Stimulated activated CD8-positive, alpha-beta memory T cell treated with anti-CD3 and anti-CD28 coated beads, Interleukin-15, amount 100 ng/mL, for 4 hours (primary cell): Measurements from ENCODE around the gene CMTM7.
A peak's percentile ranks its signal among the peaks of the same experiment; 100 is the strongest.
"Not testable (repeated sequence)": the region's sequence is repeated elsewhere in the genome, so short reads cannot be mapped to it uniquely, and the experiment has no call there.

Experiments used
- DNase-seq, 2 donors: peaks; one replicate each; pipeline ENCODE4 v3.0.0-alpha.2; 2020; ENCODE audit warnings: low read depth in 2 of 2

Gene CMTM7

DNA sequence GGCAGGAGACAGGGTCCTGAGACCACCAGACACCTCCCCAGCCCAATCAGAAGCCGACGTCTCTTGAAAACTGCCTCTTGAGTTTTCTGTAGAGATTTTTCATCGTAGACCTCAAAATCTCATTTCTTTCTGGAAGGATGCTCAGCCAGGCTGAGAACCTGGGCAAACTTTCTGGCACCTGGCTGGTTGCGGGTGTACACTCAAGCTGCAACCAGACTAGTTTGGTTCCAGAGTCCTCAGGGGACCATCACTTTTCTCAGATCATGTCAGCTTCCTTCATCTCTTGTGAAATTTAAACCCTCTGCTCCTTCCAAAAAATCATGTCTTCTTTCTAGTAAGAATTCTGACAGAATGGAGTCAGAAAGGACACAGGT, 45.1 kb downstream of the CMTM7 start:
- DNase-seq: no peak

DNA sequence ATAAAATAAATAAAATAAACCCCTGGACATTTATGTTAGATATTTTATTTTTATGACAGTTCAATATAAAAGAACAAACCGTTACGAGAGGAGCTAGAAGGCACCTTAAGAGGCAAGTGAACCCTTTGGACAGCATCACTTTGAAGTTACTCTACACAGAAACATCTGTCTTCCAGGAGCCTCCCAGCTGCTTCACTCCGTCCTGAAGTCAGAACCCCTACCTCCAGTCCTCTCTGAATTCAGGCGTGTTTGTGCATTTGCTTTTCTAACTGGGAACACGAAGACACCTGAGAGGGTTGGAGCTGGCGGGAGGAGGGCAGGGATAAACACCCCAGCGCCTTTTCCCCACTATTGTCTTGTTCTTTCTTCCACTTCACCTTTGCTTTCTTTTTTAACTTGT, 46.2 kb downstream of the CMTM7 start:
- DNase-seq: no peak

DNA sequence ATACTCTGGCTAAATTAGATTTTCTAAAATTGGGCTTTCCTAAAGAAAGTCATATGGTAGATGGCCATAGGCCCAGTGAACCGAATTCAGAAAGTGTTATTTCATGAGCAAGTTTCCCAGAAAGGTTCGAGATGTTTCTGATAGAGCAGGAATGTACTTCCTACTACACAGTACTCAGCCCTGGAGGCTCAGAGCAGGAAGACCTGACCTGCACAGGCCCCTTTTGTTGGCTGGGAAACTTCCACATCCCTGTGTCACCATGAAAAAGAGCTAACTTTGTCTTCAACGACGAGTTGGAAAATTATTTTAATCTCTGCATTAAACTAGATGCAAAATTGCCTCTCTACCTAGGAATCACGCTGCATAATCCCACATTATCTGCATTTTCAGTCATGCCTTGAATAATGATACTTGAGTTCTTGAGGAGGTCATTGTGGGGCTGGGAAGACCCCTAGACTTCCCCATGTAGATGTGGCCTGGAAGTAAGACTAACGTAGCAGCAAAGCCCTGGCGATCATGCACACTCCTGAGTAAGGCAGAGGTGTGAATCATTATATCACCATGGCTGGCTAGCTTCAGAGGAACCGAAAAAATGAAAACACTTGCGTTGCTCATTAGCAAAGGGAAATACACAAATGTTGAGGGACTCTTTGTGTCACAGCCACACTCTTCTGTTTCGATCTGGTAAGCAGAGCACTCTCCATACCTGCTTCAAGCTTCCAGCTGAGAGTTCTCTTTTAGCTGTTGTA, 47.1 kb downstream of the CMTM7 start:
- no peak for DNase-seq

DNA sequence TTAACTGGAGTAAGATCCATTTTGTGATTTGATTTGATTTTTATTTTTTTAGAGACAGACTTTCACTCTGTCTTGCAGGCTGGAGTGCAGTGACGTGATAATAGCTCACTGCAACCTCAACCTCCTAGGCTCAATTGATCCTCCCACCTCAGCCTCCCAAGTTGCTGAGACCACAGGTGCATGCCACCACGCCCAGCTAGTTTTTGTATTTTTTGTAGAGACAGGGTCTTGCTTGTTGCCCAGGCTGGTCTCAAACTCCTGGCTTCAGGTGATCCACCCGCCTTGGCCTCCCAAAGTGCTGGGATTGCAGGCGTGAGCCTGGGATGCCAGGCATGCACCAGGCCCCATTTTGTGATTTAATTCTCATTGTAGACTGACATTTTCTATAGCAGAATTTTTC, 47.8 kb downstream of the CMTM7 start:
- not testable (repeated sequence) for DNase-seq

DNA sequence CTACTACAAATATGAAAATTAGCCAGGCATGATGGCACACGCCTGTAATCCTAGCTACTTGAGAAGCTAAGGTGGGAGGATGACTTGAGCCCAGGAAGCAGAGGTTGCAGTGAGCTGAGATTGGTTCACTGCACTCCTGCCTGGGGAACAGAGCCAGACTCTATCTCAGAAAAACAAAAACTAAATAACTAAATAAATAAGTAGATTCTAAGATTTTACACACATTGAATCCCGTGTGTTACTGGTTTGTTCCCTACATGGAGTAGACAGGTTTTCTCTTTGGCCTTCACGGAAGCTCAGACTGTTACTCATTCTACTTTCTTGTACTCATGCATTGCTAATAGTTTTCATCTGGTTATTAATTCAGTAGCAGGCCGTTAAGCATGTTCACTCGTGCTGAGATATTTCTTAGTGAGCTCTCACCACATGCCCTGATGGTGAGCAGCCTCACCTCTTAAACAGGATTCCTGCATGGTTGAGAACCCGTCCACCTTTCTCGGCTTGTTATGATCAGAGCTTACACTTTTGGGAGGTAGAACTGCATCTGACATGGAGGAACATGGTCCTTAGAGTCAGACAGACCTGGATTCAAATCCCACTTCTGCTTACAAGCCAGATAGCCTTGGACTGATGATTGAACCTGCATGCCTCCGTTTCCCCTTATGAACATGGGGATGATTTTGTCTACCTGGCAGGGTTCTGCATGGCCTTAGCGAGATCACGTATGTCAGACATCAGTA, 49.1 kb downstream of the CMTM7 start:
- DNase-seq: no peak

DNA sequence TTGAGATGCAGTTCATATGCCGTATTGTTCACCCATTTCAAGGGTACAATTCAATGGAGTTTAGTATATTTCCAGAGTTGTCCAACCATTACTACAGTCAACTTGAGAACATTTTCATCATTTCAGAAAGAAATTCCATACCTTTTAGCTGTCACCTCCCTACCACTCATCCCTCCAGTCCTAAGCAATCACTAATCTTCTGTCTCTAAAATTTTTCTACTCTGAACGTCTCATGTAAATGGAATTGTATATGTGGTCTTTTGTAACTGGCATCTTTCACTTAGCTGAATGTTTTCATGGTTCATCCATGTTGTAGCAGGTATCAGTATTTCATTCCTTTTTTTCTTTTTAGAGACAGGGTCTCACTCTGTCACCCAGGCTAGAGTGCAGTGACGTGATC, 51.1 kb downstream of the CMTM7 start:
- no peak for DNase-seq

DNA sequence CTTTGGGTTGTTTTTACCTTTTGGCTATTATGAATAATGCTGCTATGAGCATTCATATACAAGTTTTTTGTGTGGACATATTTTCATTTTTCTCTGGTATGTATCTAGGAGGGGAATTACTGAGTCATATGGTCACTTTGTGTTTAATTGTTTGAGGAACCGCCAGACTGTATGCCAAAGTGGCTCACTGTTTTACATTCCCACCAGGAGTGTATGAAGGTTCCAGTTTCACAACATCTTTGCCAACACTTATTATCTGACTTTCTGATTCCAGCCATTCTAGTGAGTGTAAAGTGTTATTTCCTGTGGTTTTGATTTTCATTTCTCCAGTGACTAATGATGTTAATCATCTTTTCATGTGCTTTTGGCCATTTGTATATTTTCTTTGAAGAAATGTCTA, 51.8 kb downstream of the CMTM7 start:
- no peak for DNase-seq

DNA sequence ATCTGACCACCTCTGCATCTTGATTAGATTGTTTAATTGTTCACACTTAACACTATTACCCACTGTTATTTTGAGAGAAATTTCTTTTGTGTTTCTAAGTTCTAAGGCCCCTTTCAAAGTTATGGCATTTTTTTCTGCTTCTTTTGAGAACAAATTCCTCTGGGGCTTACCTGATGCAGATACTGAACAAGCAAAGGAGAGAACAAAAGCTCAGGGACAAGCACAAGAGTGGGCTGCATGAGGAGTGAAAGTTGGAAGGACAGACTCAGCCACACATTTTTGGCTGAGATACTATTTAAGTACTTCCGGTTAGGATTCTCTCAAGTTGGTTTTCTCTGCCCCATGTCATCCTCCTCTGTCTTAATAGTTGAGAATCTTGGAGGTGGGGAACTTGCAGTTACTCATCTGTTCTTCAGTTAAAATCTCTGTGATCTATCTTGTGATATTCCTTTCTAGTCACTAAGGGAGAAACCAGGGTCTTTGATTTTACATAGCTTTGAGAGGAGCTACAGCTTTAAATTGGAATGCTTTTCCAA, 56.3 kb downstream of the CMTM7 start:
- no peak for DNase-seq

DNA sequence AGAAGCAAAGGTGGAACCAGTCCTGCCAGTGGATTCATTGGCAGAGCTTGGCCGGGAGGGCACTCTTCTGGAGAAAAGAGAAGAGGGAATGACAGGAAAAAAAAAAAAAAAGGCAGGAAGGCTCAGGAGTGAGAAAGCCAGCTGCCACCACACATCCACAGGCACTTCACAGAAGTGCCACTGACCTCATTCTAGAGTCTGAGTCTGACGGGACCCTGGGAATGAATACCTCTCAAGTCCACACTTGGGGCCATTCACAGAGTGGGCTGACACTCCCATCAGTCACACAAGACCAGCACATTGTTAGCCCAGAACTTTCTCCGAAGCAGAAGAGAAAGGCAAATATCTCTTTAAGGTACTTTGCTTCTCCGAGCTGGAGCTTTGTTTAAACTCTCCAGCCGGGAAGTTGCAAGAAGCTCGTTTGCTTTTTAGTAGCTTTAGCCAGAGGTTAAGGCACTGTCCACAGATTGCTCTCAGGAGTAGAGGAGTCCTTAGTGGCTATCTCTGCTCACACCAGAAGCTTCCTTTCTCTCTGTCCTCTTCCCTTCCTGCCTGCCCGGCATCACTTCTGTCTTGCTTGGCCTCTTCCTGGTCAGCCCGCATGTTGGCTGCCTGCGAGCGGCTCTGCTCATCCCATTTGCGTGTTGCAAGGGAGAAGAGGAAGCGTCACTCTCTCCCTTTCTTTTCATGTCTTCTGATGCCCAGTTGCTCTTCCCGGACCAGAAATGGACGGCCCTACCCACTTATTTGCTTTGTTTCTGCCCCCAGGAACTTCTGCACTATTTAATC, 57.2 kb downstream of the CMTM7 start:
- DNase-seq: no peak

DNA sequence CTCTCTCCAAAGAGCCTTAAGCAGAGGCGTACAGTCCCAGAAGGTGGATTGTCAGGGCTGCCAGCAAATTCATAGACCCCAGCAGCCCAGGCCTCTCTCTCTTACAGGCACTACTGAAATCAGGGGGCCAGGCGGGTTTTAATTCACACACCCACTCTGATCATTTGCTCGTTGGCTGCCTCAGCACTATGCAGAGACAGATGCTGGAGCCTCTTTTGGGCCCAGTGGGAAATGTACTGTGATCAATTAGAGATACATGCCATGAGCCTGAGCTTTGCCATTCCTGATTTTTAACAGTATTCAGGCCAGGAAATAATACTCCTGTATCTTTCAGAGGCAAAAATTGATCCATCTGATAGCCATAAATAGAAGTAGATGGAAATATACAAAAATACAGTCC, 58.0 kb downstream of the CMTM7 start:
- no peak for DNase-seq

DNA sequence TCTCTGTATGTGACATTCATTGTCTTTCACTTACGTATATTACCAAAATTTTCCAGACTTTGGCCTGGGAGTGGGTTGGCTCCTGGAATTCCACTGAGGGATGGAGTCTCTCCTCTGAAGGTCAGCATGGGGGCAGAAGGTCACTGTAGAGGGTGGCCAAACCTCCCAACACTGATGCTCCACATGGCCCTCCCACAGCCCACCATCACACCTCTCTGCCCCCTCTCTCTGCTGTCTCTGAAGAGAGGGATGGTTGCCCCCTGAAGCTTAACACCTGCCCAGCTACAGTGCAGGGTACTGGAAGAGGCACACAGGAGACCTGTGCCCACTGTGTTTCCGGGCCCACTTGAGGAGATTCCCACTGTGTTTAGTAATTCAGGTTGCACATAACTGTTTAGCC, 58.8 kb downstream of the CMTM7 start:
- DNase-seq: no peak

DNA sequence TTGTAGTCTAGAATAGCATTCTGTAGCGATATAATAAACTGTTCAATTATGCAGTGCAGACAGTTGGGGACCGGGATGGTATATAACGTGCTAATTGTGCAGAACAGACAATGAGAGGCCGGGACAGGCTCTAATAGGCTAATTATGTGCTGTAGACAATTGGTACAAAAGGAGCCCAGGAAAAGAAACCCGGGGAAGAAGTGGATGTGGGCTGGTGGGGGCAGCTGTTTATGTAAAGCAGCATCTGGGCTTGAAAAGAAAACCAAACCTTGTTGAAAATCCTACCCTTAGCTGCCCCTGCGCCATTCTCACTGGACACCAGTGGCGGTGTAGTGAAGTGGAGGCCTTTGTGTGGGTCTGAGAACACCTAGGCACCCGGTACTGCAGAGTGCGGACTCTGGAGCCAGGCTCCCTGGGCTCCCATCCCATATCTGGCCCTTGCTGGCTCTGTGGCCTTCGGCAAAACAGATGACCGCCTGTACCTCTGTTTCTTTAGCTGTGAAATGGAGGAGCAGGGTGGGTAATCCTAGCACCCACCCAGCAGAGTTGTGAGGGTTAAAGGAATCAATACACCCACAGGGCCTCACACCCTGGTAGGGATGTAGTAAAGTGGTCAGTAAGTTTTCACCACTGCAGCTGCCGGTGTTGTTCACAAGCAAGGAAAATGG, 59.5 kb downstream of the CMTM7 start:
- DNase-seq: no peak

DNA sequence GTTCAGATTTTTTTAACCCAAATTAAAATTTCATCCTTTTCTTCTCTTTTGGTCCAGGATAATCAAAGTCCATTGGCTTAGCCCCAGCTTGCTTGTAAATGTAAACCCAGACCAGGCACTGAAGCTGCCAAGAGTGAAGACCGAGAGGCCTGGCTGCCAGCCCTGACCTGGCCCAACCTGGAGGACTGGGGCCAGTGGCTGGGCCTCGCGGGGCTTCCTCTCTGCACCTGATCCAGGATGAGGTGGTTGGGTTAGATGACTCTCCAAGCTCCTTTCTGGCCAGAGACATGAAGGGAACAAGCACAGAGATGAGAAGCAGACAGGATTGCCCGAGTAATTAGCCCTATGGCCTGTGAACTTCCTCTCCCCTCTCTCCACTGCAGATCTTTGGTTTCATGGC, 60.4 kb downstream of the CMTM7 start:
- DNase-seq: no peak

DNA sequence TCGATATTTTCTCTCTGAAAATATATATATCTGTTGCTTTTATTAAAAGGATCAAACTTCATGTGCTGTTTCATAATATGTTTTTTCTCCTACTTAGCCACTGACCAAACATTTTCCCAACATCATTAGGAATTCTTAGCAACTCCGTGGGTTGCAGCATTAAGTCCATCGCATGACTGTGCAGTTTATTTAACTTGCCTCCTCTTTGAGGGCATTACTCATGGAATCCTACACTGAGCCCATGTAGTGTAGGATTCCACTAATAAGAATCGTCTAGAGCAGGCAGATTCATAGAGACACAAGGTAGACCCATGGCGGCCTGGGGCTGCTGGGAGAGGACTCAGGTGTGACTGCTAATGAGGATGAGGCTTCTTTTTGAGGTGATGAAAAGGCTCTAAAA, 61.7 kb downstream of the CMTM7 start:
- DNase-seq: no peak

DNA sequence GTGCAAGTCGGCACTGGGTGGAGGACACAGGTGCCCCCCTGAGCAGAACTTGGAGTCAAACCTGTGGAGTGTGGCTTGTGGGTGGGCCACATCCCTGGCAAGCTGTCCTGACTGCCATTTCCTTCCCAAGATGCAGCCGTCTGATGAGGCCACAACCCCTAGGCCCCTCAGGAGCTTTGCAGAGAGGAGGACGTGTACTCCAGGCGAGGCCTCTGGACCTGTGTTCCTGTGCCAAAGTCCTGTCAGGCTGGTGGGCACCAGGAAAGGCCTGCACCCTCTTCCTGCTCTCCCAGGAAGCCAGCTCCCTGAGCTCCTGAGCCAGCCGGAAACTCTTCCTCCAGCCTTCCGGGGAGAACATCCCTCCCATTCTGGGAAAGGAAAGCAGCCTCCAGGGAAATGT, 62.5 kb downstream of the CMTM7 start:
- no peak for DNase-seq

DNA sequence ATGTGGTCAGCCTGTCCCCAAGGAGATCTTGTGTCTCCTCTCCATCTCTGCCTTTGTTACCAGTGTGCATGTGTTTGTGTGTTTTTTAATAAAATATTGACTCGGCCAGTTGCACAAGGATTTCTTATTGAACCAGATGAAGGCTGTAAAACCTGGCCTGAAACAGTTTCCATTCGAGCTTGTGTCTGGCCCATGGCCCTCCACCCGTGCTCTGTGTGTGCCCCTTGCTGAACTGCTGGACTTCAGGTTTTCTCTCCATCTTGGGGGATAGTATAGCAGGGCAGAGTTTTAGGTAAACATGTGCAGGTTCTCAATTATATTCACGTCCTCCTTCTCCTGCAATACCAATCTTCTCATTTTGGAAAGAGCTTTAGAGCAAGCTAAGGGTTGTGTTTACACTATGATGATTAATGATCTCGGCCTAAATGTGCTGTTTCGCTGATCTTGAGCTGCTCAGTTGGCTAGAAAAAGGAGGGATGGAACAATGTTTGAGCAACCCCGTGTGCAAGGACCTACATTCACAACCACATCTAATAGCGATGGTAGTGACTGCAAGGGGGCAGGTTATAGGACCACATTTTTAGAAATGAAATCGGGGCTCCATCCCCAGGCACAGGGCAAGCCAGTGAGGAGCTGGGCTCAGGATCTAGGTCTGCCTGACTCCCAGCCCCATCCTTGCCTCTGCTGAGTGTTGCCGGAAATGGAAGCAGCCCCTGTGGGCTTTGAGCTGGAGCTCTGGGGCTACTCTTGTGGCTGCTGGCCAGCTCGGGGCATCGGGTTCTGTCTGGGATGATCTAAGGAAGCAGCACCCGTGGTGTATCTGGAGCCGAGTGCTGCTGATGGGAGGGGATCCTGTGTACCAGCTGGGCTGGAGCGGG, 63.3 kb downstream of the CMTM7 start:
- no peak for DNase-seq

DNA sequence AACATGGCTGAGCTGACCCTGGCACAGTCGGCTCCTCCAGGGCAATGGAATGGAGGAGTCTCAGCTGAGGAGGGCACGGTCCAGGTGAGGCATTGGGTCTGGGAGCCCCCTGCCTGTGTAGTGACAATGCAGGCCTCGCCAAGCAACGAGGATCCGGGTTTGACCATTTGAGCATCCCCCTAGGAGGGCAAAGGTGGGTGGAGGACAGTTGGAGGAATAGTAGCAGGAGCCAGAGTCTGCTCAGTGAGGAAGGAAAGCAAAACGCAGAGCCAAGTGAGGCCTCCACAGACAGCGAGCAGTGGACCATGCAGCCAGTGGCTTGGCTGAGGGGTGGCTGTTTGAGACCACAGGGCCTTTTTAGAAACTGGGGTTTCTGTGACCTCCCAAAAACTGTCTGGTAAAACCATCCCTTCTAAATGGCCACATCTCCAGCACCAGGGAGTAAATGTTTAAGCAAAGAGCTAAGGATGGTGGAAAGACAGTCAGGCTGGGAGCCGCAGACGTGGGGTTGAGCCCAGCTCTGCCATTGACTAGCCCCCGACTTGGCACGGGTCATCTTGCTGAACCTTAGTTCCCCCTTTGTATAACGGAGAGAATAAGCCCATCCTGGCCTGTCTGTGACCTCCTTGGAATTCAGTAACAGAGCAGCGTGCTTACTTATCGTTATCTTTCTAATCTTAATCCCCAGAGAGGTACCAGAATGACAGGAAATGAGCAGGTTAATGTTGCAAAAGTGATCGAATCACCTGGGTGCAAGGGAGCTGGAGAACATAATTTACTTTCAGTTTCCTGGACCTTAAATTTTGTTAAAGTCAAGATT, 64.2 kb downstream of the CMTM7 start:
- DNase-seq: no peak

DNA sequence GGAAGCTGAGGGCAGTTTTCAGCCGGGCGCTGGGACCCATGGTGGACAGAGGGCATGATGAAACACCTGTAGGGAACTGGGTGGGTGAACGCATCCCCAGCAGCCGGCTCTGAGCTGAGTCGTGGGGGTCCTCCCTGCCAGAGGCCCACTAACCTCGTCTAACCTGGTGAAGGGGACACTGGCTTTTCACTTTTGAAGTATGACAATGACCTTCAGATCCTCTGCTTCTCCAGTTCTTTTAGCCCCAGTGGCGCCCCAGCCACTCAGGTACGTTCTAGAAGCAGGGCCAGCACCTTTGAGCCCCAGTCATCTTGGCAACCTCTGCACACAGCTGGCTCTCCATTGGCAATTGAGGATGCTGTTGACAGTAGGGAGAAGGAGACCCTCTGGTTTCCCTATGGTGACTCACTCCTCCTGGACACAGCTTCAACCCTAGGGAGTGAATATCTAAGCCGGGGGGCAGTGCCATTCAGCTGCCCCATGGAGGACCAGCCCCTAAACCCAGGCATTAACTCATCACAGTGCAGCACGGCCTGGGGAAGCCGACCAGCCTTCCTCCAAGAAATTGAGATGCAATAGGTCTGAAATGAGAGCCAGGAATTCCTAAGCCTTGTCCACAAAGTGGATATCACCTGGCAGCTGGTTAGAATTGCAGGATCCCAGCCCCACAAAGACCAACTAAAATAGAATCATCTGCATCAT, 64.9 kb downstream of the CMTM7 start:
- DNase-seq: no peak

DNA sequence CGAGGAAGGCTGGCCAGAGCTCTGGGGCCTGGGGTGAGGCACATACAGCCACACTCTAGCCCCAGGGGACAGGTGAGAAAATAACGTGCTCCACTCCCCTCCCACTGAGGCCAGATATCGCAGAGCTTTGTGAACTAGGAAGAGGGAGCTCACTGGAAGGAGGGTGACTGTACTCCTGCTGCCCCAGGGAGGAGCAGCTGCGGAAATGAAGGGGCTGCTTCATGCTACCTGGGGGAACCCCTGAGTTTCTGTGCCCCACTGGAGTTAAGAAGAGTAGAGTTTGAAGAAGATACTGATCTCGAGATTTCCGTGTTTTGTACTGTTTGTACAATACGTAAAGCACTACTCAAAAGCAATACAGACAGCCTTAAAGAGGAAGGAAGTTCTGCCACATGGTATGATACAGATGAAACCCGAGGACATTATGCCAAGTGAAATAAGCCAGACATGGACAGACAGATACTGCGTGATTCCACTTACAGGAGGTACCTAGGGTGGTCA, 66.4 kb downstream of the CMTM7 start:
- DNase-seq: peak in 1 of 2 donors; percentile 26
